GM12878 (cell line): ENCODE results near the gene MYCBPAP. TPM values are rescaled to one million over a fixed set of nuclear protein-coding genes. Genes with fewer than 3 reads are reported as not detected.

ENCODE experiments used
- ATAC-seq: fragments of 200-7000 bp; cut with Tn5 transposase; 3 replicates; pipeline ENCODE4 v1.9.1; 2020; ENCODE audit warnings: mild to moderate bottlenecking, moderate library complexity
- BruUV-seq: library from RNA; stranded (reverse); fragments of 400-500 nt; replicated peaks from 2 replicates; lab custom pipeline; 2021; lab: Mats Ljungman, UMichigan
- CTCF ChIA-PET: fragments of 300-600 bp; sonication (Branson Sonifier 250); formaldehyde crosslinking; extraction: SDS; loops from one replicate; lab custom pipeline; 2021; ENCODE audit warnings: inconsistent platforms; lab: Yijun Ruan, JAX
- POLR2A ChIA-PET: fragments of 350-600 bp; formaldehyde crosslinking; extraction: SDS; loops from one replicate; lab custom pipeline; 2021; ENCODE audit warnings: inconsistent platforms; lab: Charles Lee
- RAD21 ChIA-PET: fragments of 300-600 bp; sonication (Branson Sonifier 250); formaldehyde crosslinking; loops from one replicate; lab custom pipeline; 2023; ENCODE audit warnings: antibody characterized with exemption; ENCODE audit not compliant: unreplicated experiment; lab: Charles Lee
- SMC1A ChIA-PET: fragments of 300-600 bp; sonication (Branson Sonifier 250); formaldehyde crosslinking; loops from one replicate; lab custom pipeline; 2023; ENCODE audit not compliant: unreplicated experiment, uncharacterized antibody; lab: Charles Lee
- DNase-seq: peaks from one replicate; pipeline ENCODE4 v3.0.0-alpha.2; 2011; ENCODE audit warnings: low read depth, low spot score
- FAIRE-seq: peaks from 3 replicates; lab custom pipeline; 2011; peaks lifted over from hg19 to GRCh38; lab: Jason Lieb, UNC
- H2AFZ ChIP-seq: 2 replicates; pipeline ENCODE4 v1.6.0; 2011; ENCODE audit warnings: low read depth, low read length, control low read depth; ENCODE audit not compliant: control insufficient read depth
- H3K27ac ChIP-seq: 2 replicates; pipeline ENCODE4 v1.5.1; 2011; ENCODE audit warnings: control low read depth; ENCODE audit not compliant: control insufficient read depth, insufficient read depth
- H3K27me3 ChIP-seq, 2 experiments: replicated peaks in 1 of 2; 2 replicates each; pipeline versions ENCODE4 v1.6.0 to v1.6.1; 2011; ENCODE audit warnings: low read length in 1 of 2; ENCODE audit not compliant: control insufficient read depth in 2 of 2, insufficient read depth in 2 of 2
- H3K36me3 ChIP-seq, 2 experiments: 2 replicates each; pipeline ENCODE4 v1.5.1; 2011; ENCODE audit warnings: low read length in 1 of 2; ENCODE audit not compliant: control insufficient read depth in 2 of 2, insufficient read depth in 2 of 2
- H3K4me1 ChIP-seq: 2 replicates; pipeline ENCODE4 v1.6.1; 2011; ENCODE audit warnings: mild to moderate bottlenecking, low read length, moderate library complexity, mixed read lengths; ENCODE audit not compliant: control insufficient read depth, insufficient read depth
- H3K4me2 ChIP-seq: 2 replicates; pipeline ENCODE4 v1.6.0; 2011; ENCODE audit warnings: control low read depth; ENCODE audit not compliant: control insufficient read depth, insufficient read depth
- H3K4me3 ChIP-seq: fragments of 200-600 bp; sonication (generic); 2 replicates; pipeline ENCODE4 v1.5.1; 2016
- H3K79me2 ChIP-seq: 2 replicates; pipeline ENCODE4 v1.6.0; 2011; ENCODE audit warnings: low read length; ENCODE audit not compliant: control insufficient read depth, insufficient read depth
- H3K9ac ChIP-seq: 2 replicates; pipeline ENCODE4 v1.8.0; 2011; ENCODE audit warnings: low read length, control low read depth, mixed read lengths; ENCODE audit not compliant: control insufficient read depth, insufficient read depth
- H3K9me3 ChIP-seq: replicated peaks from 3 replicates; pipeline ENCODE4 v1.5.1; 2011; ENCODE audit warnings: mild to moderate bottlenecking, low read length; ENCODE audit not compliant: control insufficient read depth, insufficient read depth
- H4K20me1 ChIP-seq: 2 replicates; pipeline ENCODE4 v1.6.0; 2011; ENCODE audit not compliant: control insufficient read depth, insufficient read depth
- EED ChIP-seq: sonication (generic); IDR thresholded peaks from 2 replicates; pipeline ENCODE4 v1.6.1; 2016; ENCODE audit warnings: antibody characterized with exemption, low read depth
- HDAC2 ChIP-seq: fragments of 200-600 bp; sonication (generic); IDR thresholded peaks from 2 replicates; pipeline ENCODE4 v1.6.1; 2017
- HDGF ChIP-seq: fragments of 450-650 bp; IDR thresholded peaks from 2 replicates; pipeline ENCODE4 v1.6.1; 2016; ENCODE audit warnings: antibody characterized with exemption
- NR2C2 ChIP-seq: IDR thresholded peaks from 2 replicates; pipeline ENCODE4 v1.6.1; 2011; ENCODE audit warnings: borderline replicate concordance, low read depth; ENCODE audit not compliant: control insufficient read depth, insufficient read length
- NR2F1 ChIP-seq: fragments of 450-650 bp; conservative IDR thresholded peaks from 2 replicates; pipeline ENCODE4 v1.6.1; 2017; ENCODE audit warnings: mild to moderate bottlenecking
- NRF1 ChIP-seq: conservative IDR thresholded peaks from 2 replicates; pipeline ENCODE4 v1.6.1; 2011; ENCODE audit warnings: mild to moderate bottlenecking, low read depth, low read length, improper control_type of control experiment
- SMC3 ChIP-seq: IDR thresholded peaks from 2 replicates; pipeline ENCODE4 v1.6.1; 2011; ENCODE audit warnings: low read length, improper control_type of control experiment, borderline replicate concordance
- SRF ChIP-seq, 2 experiments: IDR thresholded peaks; 2 replicates each; pipeline ENCODE4 v1.6.1; 2011; ENCODE audit warnings: low read depth in 2 of 2, low read length in 2 of 2, mild to moderate bottlenecking in 1 of 2, moderate library complexity in 1 of 2
- TAF1 ChIP-seq: IDR thresholded peaks from 2 replicates; pipeline ENCODE4 v1.6.1; 2011; ENCODE audit warnings: mild to moderate bottlenecking, low read depth, low read length, borderline replicate concordance
- TCF7 ChIP-seq: IDR thresholded peaks from 2 replicates; pipeline ENCODE4 v1.6.1; 2014; ENCODE audit warnings: antibody characterized with exemption, borderline replicate concordance
- ZBED1 ChIP-seq: IDR thresholded peaks from 2 replicates; pipeline ENCODE4 v1.6.1; 2016; ENCODE audit warnings: borderline replicate concordance
- WGBS: methylation state at CpG from one replicate; pipeline ENCODE4 v1.1.6; 2016; ENCODE audit warnings: low lambda C conversion rate; ENCODE audit not compliant: insufficient replicate concordance, insufficient coverage; ENCODE audit errors: missing lambda C conversion rate; 5-methylcytosine and 5-hydroxymethylcytosine counted together
- in situ Hi-C: fragments of 300-500 bp; cut with MboI; formaldehyde crosslinking; loops from 9 replicates; pipeline ENCODE4 v1.14.3; 2018; ENCODE audit warnings: mixed read lengths
- intact Hi-C: fragments of 100-400 bp; cut with micrococcal nuclease; formaldehyde crosslinking; loops from one replicate; pipeline ENCODE4 v1.14.2; 2022; ENCODE audit not compliant: unreplicated experiment
- polyA plus RNA-seq, 11 experiments: library from polyadenylated mRNA; depleted of rRNA in 4 of 11; unstranded in 6 of 11; stranded (reverse) in 5 of 11; fragments of >200 nt; fragmentation: Nextera tagmentation in 4 of 11; fragmentation: Illumina TruSeq in 1 of 11; extraction: Ambion mirVana in 4 of 11; extraction: Trizol in 1 of 11; gene quantifications; 1 replicate in 1 of 11; 2 replicates in 10 of 11; pipeline versions ENCODE4 v1.2.1 to v1.2.3, GENCODE V29; 2011 to 2016; ENCODE audit warnings: inconsistent platforms in 2 of 11, missing spikeins in 2 of 11, low read depth in 1 of 11
- total RNA-seq, 4 experiments: library from RNA; depleted of rRNA in 3 of 4; stranded (reverse); fragments of >200 nt in 3 of 4; fragmentation: Illumina TruSeq in 1 of 4; extraction: Trizol in 1 of 4; gene quantifications; 2 replicates each; pipeline versions ENCODE4 v1.2.1 to v1.2.3, GENCODE V29; 2013 to 2021
- TF ChIP-seq, protein P1 (sequence below): fragments of 450-650 bp; IDR thresholded peaks from 2 replicates; pipeline ENCODE4 v1.6.1; 2016; ENCODE audit warnings: mild to moderate bottlenecking, moderate library complexity, borderline replicate concordance
- TF ChIP-seq, protein P2 (sequence below): fragments of 450-650 bp; conservative IDR thresholded peaks from 2 replicates; pipeline ENCODE4 v1.6.1; 2017; ENCODE audit warnings: mild to moderate bottlenecking, moderate library complexity

Gene MYCBPAP
- total and polyA plus RNA-seq, 10 of the 15 experiments (the other 5 are each of a cell fraction or from before 2014, with no cell fraction given), result 0.23 to 2.7 (median 1.5) TPM

DNA sequence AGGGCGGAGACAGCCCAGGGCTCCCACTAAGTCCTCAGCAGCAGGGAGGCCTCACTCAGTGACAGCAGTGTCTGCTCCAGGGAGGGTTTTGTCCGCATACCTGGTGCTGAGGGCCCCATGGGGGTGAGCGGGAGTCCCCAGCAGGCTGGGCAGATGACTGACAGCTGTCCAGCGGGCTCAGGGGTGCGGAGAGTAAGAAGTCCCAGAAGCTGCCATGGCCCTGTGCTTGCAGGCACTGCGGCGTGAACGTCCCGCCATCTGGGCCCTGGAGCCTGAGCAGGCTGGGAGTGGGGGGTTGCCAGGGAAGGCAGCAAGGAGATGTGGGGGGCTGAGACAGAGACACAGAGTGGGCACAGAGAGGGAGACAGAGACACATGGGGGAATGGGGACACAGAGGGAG, 72.4 kb downstream of the MYCBPAP start:
- BruUV-seq, result no TSS peak
- SMC1A ChIA-PET, result no interaction called here

More for the DNA sequence above, 72.4 kb downstream of the MYCBPAP start:
- Histone ChIP-seq H3K4me3 (no peak overlapping the region), H3K4me1 (no peaks in the 10 kb centered on the region), H4K20me1 (no peaks in the 10 kb centered on the region), H3K4me2 (no peak overlapping the region), H2AFZ (no peak overlapping the region), H3K9me3 (no peaks in the 10 kb centered on the region), H3K27me3 (peaks cover 2 to 3% of the 10 kb centered on the region in 2 experiments; a peak in 2 of 4 replicates), H3K36me3 (no peaks in the 10 kb centered on the region), H3K27ac (no peak overlapping the region), H3K9ac (no peak overlapping the region), H3K79me2 (no peaks in the 10 kb centered on the region)
- WGBS, result 35% methylated on average over 9 of the region's 9 CpGs
- RAD21 ChIA-PET, result no interaction called here
- intact Hi-C loops (no loop called here), in situ Hi-C loops (no loop called here)
- FAIRE-seq (no peak), DNase-seq (no peak), ATAC-seq (no peak)
- TF ChIP-seq HDAC2, result no peak
- no peak for TF ChIP-seq SRF (IDR thresholded peaks at IDR 0.05; ENCODE audit: low read depth in 2 of 2, low read length in 2 of 2)
- TF ChIP-seq NRF1, result no peak
- TF ChIP-seq, protein P1, sequence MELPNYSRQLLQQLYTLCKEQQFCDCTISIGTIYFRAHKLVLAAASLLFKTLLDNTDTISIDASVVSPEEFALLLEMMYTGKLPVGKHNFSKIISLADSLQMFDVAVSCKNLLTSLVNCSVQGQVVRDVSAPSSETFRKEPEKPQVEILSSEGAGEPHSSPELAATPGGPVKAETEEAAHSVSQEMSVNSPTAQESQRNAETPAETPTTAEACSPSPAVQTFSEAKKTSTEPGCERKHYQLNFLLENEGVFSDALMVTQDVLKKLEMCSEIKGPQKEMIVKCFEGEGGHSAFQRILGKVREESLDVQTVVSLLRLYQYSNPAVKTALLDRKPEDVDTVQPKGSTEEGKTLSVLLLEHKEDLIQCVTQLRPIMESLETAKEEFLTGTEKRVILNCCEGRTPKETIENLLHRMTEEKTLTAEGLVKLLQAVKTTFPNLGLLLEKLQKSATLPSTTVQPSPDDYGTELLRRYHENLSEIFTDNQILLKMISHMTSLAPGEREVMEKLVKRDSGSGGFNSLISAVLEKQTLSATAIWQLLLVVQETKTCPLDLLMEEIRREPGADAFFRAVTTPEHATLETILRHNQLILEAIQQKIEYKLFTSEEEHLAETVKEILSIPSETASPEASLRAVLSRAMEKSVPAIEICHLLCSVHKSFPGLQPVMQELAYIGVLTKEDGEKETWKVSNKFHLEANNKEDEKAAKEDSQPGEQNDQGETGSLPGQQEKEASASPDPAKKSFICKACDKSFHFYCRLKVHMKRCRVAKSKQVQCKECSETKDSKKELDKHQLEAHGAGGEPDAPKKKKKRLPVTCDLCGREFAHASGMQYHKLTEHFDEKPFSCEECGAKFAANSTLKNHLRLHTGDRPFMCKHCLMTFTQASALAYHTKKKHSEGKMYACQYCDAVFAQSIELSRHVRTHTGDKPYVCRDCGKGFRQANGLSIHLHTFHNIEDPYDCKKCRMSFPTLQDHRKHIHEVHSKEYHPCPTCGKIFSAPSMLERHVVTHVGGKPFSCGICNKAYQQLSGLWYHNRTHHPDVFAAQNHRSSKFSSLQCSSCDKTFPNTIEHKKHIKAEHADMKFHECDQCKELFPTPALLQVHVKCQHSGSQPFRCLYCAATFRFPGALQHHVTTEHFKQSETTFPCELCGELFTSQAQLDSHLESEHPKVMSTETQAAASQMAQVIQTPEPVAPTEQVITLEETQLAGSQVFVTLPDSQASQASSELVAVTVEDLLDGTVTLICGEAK, result no peak
- no peak for TF ChIP-seq NR2C2
- TF ChIP-seq EED, result no peak
- TF ChIP-seq, protein P2, sequence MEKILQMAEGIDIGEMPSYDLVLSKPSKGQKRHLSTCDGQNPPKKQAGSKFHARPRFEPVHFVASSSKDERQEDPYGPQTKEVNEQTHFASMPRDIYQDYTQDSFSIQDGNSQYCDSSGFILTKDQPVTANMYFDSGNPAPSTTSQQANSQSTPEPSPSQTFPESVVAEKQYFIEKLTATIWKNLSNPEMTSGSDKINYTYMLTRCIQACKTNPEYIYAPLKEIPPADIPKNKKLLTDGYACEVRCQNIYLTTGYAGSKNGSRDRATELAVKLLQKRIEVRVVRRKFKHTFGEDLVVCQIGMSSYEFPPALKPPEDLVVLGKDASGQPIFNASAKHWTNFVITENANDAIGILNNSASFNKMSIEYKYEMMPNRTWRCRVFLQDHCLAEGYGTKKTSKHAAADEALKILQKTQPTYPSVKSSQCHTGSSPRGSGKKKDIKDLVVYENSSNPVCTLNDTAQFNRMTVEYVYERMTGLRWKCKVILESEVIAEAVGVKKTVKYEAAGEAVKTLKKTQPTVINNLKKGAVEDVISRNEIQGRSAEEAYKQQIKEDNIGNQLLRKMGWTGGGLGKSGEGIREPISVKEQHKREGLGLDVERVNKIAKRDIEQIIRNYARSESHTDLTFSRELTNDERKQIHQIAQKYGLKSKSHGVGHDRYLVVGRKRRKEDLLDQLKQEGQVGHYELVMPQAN, result no peak
- no peak for TF ChIP-seq TCF7
- TF ChIP-seq NR2F1, result no peak
- no peak for TF ChIP-seq TAF1
- TF ChIP-seq ZBED1, result no peak
- TF ChIP-seq HDGF, result no peak
- no peak for TF ChIP-seq SMC3
- POLR2A ChIA-PET, result no interaction called here
- CTCF ChIA-PET, result interaction anchor here (0.6 kb wide), 1 partner anchor 31 kb away, joined by 3 read pairs; no protein-coding TSS in a partner anchor
